HG03066 (cell line): ENCODE data around the gene RNF169.

Experiments
- ATAC-seq: cut with Tn5 transposase; IDR thresholded peaks from one replicate; pipeline ENCODE4 v1.9.1; 2021; ENCODE audit warnings: low read depth; ENCODE audit not compliant: unreplicated experiment

Gene RNF169

DNA sequence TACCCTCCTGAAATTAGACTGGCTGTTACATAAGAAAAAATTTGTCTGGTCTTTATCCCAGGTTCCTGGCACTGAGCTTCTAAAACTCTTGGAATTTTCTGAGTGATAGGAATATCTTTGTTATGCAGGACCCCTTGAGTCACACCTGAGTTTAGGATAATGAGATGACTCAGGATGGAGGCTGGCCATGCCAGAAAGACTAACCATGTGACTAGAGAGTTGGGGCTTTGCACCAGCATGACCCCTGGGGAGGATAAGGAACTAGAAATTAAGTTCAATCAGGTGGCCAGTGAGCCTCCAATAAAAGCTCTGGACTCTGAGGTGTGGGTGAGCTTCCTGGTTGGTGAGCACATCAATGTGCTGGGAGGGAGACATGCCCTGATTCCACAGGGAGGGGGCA, 112.1 kb downstream of the RNF169 start:
- no peak for ATAC-seq

DNA sequence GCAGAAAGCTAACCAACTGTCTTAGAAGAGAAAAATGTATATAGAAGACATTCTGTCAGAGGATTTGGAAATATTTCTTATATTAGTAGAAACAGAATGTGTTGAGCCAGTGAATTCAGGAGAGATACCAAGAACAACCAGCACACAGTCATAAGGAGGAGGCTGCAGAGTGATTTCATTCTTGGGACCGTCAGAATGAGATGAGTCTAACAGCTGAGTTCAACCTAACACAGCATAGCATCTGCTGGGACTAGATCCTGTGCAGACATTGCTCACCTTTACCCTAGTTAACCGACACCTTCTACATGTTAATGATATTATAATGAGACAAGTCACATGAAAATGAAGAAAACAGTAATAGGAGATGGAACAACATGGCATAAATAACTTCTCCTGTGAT, 114.8 kb downstream of the RNF169 start:
- ATAC-seq, result no peak

DNA sequence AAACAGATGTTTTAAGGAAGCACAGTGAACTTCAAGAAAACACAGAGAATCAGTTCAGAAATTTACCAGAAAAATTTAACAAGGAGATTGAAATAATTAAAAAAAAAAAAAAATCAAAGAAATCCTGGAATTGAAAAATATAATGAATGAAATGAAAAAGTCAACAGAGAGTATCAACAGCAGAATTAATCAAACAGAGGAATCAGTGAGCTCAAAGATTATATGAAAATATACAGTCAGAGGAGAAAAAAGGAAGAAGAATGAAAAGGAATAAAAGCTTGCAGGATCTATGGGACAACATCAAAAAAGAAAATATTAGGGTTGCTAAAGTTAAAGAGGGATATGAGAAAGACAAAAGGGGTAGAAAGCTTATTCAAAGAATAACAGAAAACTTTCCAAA, 117.9 kb downstream of the RNF169 start:
- ATAC-seq, result no peak

DNA sequence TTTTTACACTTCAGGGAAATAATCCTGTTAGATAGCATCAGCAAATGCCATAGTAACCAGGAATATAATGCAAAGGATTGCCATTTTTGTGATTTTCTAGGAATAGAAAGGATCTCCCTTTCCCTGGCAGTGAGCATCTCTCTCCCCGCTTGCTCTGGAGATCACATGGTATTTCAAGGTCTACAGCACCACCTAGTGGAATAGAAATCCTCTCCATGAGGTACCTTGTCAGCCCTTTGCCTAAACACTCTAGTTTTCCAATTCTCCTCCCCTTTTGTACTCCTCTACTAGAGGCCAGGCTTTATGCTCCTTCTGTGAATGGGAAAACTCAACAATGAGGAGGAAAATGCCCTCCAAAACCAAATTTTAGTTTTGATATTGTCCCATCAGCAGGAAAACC, 121.8 kb downstream of the RNF169 start:
- no peak for ATAC-seq

DNA sequence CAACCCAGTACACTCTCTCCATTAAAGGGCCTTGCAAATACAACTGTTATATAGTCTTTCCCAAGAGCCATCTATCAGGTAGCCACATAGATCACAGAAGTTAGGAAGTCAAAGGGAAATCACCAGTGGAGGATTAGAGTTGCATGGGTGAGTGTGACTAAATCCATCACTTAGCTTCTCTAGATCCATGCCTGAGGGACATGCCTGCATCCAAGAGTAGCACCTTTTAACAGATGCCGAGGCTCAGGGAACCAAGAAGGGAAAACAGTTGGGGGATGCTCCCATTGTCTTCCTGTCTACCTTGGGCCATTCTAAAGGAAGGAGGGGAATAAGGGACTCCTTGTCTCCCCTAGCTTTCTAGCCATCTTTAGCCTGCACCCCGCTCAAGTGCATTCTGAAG, 122.4 kb downstream of the RNF169 start:
- no peak for ATAC-seq

DNA sequence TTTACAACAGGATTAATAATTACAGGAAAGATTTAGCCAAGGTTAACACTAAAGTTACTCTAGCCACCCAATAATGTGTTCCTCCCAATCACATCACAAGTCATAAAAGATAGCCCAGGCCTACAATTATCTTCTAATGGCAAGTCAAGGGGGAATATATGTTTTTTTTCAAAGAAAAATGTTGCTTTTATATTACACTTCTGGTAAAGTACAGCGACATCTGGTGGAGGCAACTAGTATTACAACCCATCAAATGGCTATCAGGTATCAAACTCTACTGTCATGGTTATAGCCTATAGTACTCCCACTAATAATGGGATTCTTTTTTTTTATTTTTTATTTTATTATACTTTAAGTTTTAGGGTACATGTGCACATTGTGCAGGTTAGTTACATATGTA, 128.5 kb downstream of the RNF169 start:
- ATAC-seq, result no peak
